HG03060 (cell line): Measurements from ENCODE around the gene FBF1.

Experiments
- ATAC-seq: cut with Tn5 transposase; IDR thresholded peaks from one replicate; pipeline ENCODE4 v1.9.1; 2021; ENCODE audit warnings: low read depth, moderate number of reproducible peaks; ENCODE audit not compliant: unreplicated experiment

FBF1 gene

GRCh38 chr17:75959051-75959838 is 18.4 kb upstream of the FBF1 start:
- ATAC-seq, result no peak

GRCh38 chr17:75950855-75951554 is 10.2 kb upstream of the FBF1 start:
- no peak for ATAC-seq

GRCh38 chr17:75950421-75950820 is 9.6 kb upstream of the FBF1 start:
- ATAC-seq, result no peak

GRCh38 chr17:75945211-75945610 is 4.4 kb upstream of the FBF1 start:
- no peak for ATAC-seq

GRCh38 chr17:75943491-75943890 is 2.6 kb upstream of the FBF1 start:
- no peak for ATAC-seq

- no peak for ATAC-seq
Observed at GRCh38 chr17:75942473-75942872, 1.6 kb upstream of the FBF1 start.

GRCh38 chr17:75941442-75941819 is 589 bp upstream of the FBF1 start:
- ATAC-seq, result no peak

- ATAC-seq, result no peak
Observed at GRCh38 chr17:75937652-75938051, 3.2 kb downstream of the FBF1 start.

GRCh38 chr17:75933808-75934207 is 7.0 kb downstream of the FBF1 start:
- no peak for ATAC-seq

- no peak for ATAC-seq
Observed at GRCh38 chr17:75932852-75933251, 8.0 kb downstream of the FBF1 start.

- no peak for ATAC-seq
Observed at GRCh38 chr17:75931062-75931461, 9.8 kb downstream of the FBF1 start.

- no peak for ATAC-seq
Observed at GRCh38 chr17:75927286-75927922, 13.4 kb downstream of the FBF1 start.

GRCh38 chr17:75926456-75926855 is 14.4 kb downstream of the FBF1 start:
- ATAC-seq, result no peak

GRCh38 chr17:75925912-75926311 is 14.9 kb downstream of the FBF1 start:
- ATAC-seq, result no peak

- no peak for ATAC-seq
Observed at GRCh38 chr17:75925103-75925502, 15.7 kb downstream of the FBF1 start.

GRCh38 chr17:75922963-75923874 is 17.6 kb downstream of the FBF1 start:
- no peak for ATAC-seq

- no peak for ATAC-seq
Observed at GRCh38 chr17:75922173-75922961, 18.5 kb downstream of the FBF1 start.

GRCh38 chr17:75921596-75921995 is 19.2 kb downstream of the FBF1 start:
- no peak for ATAC-seq

GRCh38 chr17:75920045-75920560 is 20.7 kb downstream of the FBF1 start:
- no peak for ATAC-seq

GRCh38 chr17:75919611-75920010 is 21.2 kb downstream of the FBF1 start:
- no peak for ATAC-seq
